GM23248 (cell line): ENCODE data around the gene PIH1D1. TPM values are rescaled to one million over a fixed set of nuclear protein-coding genes. Genes with fewer than 3 reads are reported as not detected.

Experiments
- DNase-seq: peaks from one replicate; pipeline ENCODE4 v3.0.0-alpha.2; 2015
- H2AFZ ChIP-seq: fragments of 200-600 bp; sonication (generic); 2 replicates; pipeline ENCODE4 v1.6.1; 2016; ENCODE audit warnings: antibody characterized with exemption
- H3F3A ChIP-seq: fragments of 200-600 bp; sonication (generic); 2 replicates; pipeline ENCODE4 v1.6.1; 2016; ENCODE audit warnings: mild to moderate bottlenecking, antibody characterized with exemption, mixed run types; ENCODE audit not compliant: insufficient read depth
- H3K27ac ChIP-seq: fragments of 200-600 bp; sonication (generic); 2 replicates; pipeline ENCODE4 v1.5.1; 2016; ENCODE audit warnings: mild to moderate bottlenecking
- H3K27me3 ChIP-seq: fragments of 200-600 bp; sonication (generic); replicated peaks from 2 replicates; pipeline ENCODE4 v1.6.1; 2016; ENCODE audit warnings: mild to moderate bottlenecking; ENCODE audit not compliant: insufficient read depth
- H3K36me3 ChIP-seq: fragments of 200-600 bp; sonication (generic); 2 replicates; pipeline ENCODE4 v1.6.1; 2016; ENCODE audit warnings: low read depth, mild to moderate bottlenecking
- H3K4me1 ChIP-seq: fragments of 200-600 bp; sonication (generic); 2 replicates; pipeline ENCODE4 v1.6.1; 2016; ENCODE audit warnings: mild to moderate bottlenecking; ENCODE audit not compliant: insufficient read depth
- H3K4me2 ChIP-seq: fragments of 200-600 bp; sonication (generic); one replicate; pipeline ENCODE4 v1.6.1; 2016; ENCODE audit warnings: mild to moderate bottlenecking; ENCODE audit not compliant: unreplicated experiment
- H3K4me3 ChIP-seq: fragments of 200-600 bp; sonication (generic); 2 replicates; pipeline ENCODE4 v1.5.1; 2016; ENCODE audit warnings: mild to moderate bottlenecking
- H3K79me2 ChIP-seq: fragments of 200-600 bp; sonication (generic); 2 replicates; pipeline ENCODE4 v1.6.1; 2016; ENCODE audit warnings: mild to moderate bottlenecking; ENCODE audit not compliant: insufficient read depth
- H3K9ac ChIP-seq: fragments of 200-600 bp; sonication (generic); 2 replicates; pipeline ENCODE4 v1.6.1; 2016; ENCODE audit warnings: mild to moderate bottlenecking
- H3K9me2 ChIP-seq: fragments of 200-600 bp; sonication (generic); 2 replicates; pipeline ENCODE4 v1.6.1; 2016; ENCODE audit warnings: mixed run types, mild to moderate bottlenecking, moderate library complexity; ENCODE audit not compliant: insufficient read depth
- H3K9me3 ChIP-seq: fragments of 200-600 bp; sonication (generic); one replicate; pipeline ENCODE4 v1.6.1; 2017; ENCODE audit warnings: low read depth
- H4K20me1 ChIP-seq: fragments of 200-600 bp; sonication (generic); 2 replicates; pipeline ENCODE4 v1.6.0; 2016; ENCODE audit not compliant: insufficient read depth
- EZH2 ChIP-seq: fragments of 200-600 bp; sonication (generic); IDR thresholded peaks from 2 replicates; pipeline ENCODE4 v1.6.1; 2018; ENCODE audit warnings: antibody characterized with exemption, mild to moderate bottlenecking; ENCODE audit not compliant: insufficient read depth, poor library complexity, severe bottlenecking
- EZH2phosphoT487 ChIP-seq: fragments of 200-600 bp; sonication (generic); IDR thresholded peaks from 2 replicates; pipeline ENCODE4 v1.6.1; 2018; ENCODE audit warnings: antibody characterized with exemption, moderate library complexity, mild to moderate bottlenecking, low read depth; ENCODE audit not compliant: insufficient read depth
- WGBS, 2 experiments: methylation state at CpG; one replicate each; pipeline ENCODE4 v1.1.6; 2015 to 2017; ENCODE audit warnings: low lambda C conversion rate in 2 of 2, low coverage in 1 of 2; ENCODE audit errors: missing lambda C conversion rate in 2 of 2; 5-methylcytosine and 5-hydroxymethylcytosine counted together
- in situ Hi-C: fragments of 300-500 bp; cut with MboI; formaldehyde crosslinking; loops from 2 replicates; pipeline ENCODE4 v1.15.0; 2020
- polyA plus RNA-seq: library from polyadenylated mRNA; unstranded; fragments of >200 nt; fragmentation: Nextera tagmentation; extraction: Ambion mirVana; gene quantifications from 2 replicates; pipeline ENCODE4 v1.2.1, GENCODE V29; 2016
- total RNA-seq: library from RNA; depleted of rRNA; stranded (reverse); fragments of >200 nt; shearing (Covaris generic); gene quantifications from 2 replicates; pipeline ENCODE4 v1.2.3, GENCODE V29; 2014

PIH1D1 gene
- total and polyA plus RNA-seq, 2 experiments from 2014 or later = 73.5 to 90.2 TPM

DNA sequence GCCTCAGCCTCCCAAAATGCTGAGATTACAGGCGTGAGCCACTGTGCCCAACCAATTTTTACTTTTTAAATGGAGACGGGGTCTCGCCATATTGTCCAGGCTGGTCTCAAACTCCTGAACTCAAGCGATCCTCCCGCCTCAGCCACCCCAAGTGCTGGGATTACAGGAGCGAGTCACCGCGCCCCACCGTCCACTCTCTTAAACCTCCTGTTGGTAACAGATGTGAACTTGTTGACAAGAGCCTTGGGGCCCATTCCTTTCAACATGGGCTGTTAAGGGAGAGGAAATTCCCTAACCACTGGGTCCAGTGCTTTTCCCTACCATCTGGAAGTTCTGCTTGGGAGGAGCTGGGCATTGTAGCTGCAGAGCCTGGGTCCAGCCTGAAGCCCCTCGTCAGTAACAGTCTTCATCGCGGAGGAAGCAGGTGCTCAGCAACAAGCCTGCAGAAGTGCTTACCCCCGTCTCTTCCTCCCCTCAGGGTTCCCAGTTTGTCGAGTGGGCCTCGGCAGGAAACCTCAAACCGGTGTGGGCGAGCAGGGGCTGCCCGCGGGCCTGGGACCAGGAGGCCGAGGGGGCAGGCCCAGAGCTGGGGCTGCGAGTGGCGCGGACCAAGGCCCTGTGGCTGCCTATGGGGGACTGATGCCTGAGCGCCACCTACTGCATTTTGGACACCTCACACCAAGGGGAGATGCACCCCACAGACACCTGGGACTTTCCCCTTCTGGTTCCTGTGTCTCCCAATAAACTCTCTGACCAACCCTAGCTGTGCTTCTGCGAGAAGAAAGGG lies 18.4 kb upstream of the PIH1D1 start:
- H3K79me2 ChIP-seq = no peaks in the 10 kb centered on the region

DNA sequence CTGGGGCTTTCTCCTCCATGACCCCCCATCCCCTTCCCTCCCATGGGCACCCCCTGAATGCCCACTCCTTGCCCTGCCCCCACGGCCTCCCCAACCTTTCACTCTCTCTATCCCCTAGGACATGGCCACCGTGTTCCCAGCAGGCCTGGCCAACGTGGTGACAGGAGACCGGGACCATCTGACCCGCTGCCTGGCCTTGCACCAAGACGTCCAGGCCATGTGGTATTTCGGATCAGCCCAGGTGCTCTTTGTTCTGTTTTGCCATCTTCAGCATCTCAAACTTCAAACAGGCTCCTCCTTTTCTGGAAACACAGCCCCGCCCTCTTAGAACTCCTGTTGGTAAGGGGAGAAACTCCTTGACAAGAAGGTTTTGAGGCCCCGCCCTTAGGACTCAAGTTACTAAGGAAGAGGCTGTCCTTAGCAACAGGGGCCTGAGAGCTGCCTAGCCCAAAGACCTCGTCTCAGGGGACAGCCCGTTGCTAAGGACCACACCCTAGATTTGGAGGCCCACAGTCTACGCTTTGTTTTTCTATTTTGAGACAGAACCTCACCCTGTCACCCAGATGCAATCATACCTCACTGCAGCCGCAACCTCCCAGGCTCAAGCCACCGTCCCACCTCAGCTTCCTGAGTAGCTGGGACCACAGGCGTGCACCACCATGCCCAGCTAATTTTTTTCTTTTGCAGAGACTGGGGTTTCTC lies 17.3 kb upstream of the PIH1D1 start:
- no peak for TF ChIP-seq EZH2phosphoT487
- H3K27ac ChIP-seq = no peak overlapping the region
- in situ Hi-C loops = no loop called here
- no peaks in the 10 kb centered on the region for H4K20me1 ChIP-seq
- no peaks in the 10 kb centered on the region for H3K9me2 ChIP-seq
- H3K9ac ChIP-seq = no peak overlapping the region
- no peaks in the 10 kb centered on the region for H3K27me3 ChIP-seq
- no peaks in the 10 kb centered on the region for H3K79me2 ChIP-seq
- no peak overlapping the region for H3K4me3 ChIP-seq
- H3K36me3 ChIP-seq = no peaks in the 10 kb centered on the region
- H3K9me3 ChIP-seq = no peaks in the 10 kb centered on the region
- WGBS, 2 experiments = 42 to 44% methylated on average over 15 of the region's 15 CpGs
- peak; percentile 78 for DNase-seq
- H3F3A ChIP-seq = no peaks in the 10 kb centered on the region
- no peak overlapping the region for H2AFZ ChIP-seq
- no peak overlapping the region for H3K4me2 ChIP-seq
- H3K4me1 ChIP-seq = no peaks in the 10 kb centered on the region

More for the DNA sequence above, 18.4 kb upstream of the PIH1D1 start:
- WGBS, 2 experiments = 82 to 83% methylated on average over 25 of the region's 25 CpGs
- DNase-seq = no peak
- H2AFZ ChIP-seq = no peak overlapping the region
- TF ChIP-seq EZH2 (no peak), EZH2phosphoT487 (no peak)
- no peak overlapping the region for H3K4me2 ChIP-seq
- in situ Hi-C loops = no loop called here
- no peaks in the 10 kb centered on the region for H3K9me3 ChIP-seq
- H3K9ac ChIP-seq = no peak overlapping the region
- no peaks in the 10 kb centered on the region for H3K27me3 ChIP-seq
- no peaks in the 10 kb centered on the region for H4K20me1 ChIP-seq
- peaks cover 4% of the 10 kb centered on the region for H3K4me1 ChIP-seq
- no peaks in the 10 kb centered on the region for H3F3A ChIP-seq
- H3K36me3 ChIP-seq = no peaks in the 10 kb centered on the region
- no peaks in the 10 kb centered on the region for H3K9me2 ChIP-seq
- H3K4me3 ChIP-seq = no peak overlapping the region
- H3K27ac ChIP-seq = no peak overlapping the region

DNA sequence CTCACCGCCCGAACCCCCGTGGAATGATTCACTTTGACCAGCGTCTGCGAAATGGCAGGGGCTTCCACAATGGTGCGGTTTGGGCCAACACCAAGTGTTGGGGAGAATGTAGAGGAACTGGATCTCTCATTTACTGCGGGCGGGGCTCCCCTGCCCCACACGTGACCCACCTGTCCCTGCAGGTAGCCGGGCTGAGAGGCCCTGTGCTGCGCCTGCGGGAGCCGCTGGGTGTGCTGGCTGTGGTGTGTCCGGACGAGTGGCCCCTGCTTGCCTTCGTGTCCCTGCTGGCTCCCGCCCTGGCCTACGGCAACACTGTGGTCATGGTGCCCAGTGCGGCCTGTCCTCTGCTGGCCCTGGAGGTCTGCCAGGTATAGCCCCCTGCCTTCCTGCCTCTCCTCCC lies 16.6 kb upstream of the PIH1D1 start:
- H3K9me3 ChIP-seq = no peaks in the 10 kb centered on the region
- TF ChIP-seq EZH2phosphoT487 (no peak), EZH2 (no peak)
- no peak overlapping the region for H2AFZ ChIP-seq
- in situ Hi-C loops = no loop called here
- no peaks in the 10 kb centered on the region for H3K27me3 ChIP-seq
- H3K4me1 ChIP-seq = no peaks in the 10 kb centered on the region
- WGBS, 2 experiments = 84% methylated on average over 19 of the region's 19 CpGs
- H3K4me2 ChIP-seq = no peak overlapping the region
- no peak overlapping the region for H3K27ac ChIP-seq
- DNase-seq = no peak
- H3F3A ChIP-seq = no peaks in the 10 kb centered on the region
- no peaks in the 10 kb centered on the region for H4K20me1 ChIP-seq
- no peaks in the 10 kb centered on the region for H3K9me2 ChIP-seq
- no peak overlapping the region for H3K9ac ChIP-seq
- H3K79me2 ChIP-seq = no peaks in the 10 kb centered on the region
- no peak overlapping the region for H3K4me3 ChIP-seq
- no peaks in the 10 kb centered on the region for H3K36me3 ChIP-seq

DNA sequence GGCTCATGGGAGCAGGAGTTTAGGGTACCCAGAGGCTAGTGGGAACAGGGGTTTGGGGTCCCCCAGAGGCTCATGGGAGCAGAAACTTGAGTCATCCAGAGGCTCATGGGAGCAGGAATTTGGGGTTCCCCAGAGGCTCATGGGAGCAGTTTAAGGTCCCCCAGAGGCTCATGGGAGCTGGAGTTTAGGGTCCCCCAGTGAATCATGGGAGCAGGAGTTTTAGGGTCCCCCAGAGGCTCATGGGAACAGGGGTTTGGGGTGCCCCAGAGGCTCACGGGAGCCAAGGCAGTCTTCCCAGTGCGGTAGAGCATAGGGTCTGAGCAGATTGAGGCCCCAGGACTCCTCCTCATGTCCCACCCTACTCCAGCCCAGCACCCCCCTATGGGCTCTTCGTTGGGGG lies 13.8 kb upstream of the PIH1D1 start:
- Histone ChIP-seq H3K79me2 (no peaks in the 10 kb centered on the region), H3K27me3 (no peaks in the 10 kb centered on the region), H3F3A (no peaks in the 10 kb centered on the region), H3K9me2 (no peaks in the 10 kb centered on the region), H3K4me2 (no peak overlapping the region), H3K4me3 (no peak overlapping the region), H3K9me3 (no peaks in the 10 kb centered on the region), H3K27ac (no peak overlapping the region), H4K20me1 (no peaks in the 10 kb centered on the region), H2AFZ (no peak overlapping the region), H3K9ac (no peak overlapping the region), H3K36me3 (no peaks in the 10 kb centered on the region), H3K4me1 (no peaks in the 10 kb centered on the region)
- DNase-seq = no peak
- TF ChIP-seq EZH2phosphoT487 (no peak), EZH2 (no peak)
- in situ Hi-C loops = no loop called here
- WGBS, 2 experiments = 87 to 92% methylated on average over 3 of the region's 3 CpGs
